Hematopoietic multipotent progenitor cell treated with erythropoietin and hydrocortisone succinate and interleukin-3 and kit ligand, for 4 days (in vitro differentiated cells): ENCODE data around the gene LRTM2.

Experiments used
- DNase-seq: peaks from one replicate; pipeline ENCODE4 v3.0.0-alpha.2; 2015

LRTM2 gene

DNA sequence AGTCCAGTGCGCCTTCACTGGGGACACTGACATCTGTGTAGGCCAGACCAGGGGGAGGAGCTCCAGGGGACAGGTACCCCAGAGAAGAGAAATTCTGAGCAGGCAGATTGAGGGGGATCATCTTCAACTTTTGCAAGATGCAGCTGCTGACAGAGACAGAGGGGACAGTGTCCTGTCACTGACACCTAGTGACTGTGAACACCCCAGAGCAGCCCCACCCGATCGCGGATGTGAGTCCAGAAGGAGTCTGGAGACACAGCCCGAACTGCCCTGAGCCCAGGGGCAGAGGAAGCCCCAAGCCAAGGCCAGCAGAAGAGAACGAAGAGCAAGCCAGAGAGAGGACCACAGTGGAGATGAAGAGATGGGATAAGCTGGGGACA, 21.7 kb upstream of the LRTM2 start:
- no peak for DNase-seq

DNA sequence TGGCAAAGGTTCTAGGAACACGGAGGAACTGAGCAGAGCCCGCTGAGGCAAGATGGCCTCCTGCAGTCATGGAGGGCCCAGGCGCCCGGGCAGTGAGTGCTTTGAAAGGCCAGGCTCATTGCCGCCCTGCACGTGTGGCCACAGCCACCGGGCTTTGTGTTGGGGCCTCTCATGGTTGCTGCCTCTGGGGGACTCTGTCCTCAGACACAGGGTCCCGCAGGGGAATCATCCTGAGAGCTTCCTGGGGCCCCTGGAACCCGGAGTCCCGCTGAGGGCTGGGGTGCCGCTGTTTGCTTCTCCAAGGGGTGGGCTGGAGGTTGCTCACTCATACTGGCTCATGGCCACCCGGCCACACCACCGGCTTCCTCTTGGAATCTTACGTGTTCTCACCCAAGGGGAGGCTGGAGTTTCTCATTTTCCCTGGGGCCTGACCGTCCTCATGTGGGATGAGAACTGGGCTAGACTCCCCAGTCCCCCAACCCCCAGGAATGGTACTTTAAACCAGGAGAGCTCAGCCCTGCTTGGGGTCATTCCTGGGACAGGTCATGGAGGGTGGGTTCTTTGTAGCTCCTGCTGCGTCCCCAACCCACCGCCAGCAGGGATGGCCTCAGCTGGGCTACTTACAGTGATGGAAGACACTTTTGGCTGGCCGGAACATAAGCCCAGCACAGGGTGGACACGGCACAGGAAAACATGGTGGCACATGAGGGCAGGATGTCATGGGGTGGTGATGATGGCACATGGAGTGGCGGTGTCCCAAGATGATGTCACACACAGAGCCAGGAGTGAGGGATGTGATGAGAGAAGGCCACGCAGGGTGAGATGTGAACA, 21.1 kb upstream of the LRTM2 start:
- DNase-seq, result no peak

DNA sequence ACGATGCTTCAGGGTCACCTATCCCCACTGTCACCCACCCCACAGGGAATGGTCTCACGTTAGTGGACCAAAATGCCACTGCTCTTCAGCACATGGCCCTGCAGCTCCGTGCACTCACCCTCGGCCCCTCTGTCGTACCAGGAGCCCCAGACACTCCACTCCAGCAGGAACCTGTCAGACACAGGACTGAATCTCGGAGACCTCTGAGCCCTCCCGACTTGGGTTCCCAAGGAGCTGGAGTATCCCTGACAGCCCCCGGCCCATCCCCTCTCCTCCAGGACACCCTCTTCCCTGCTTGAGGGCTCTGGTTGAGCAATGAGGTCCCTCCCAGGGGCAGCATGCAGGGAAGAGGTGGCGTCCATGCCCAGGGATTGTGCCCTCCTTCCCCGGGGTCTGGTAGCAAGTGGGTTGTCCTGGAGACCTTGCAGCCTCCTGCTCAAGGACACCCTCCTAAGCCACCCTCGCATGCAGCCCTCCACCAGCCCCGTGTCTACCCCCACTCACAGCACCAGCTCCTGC, 20.4 kb upstream of the LRTM2 start:
- DNase-seq, result no peak

DNA sequence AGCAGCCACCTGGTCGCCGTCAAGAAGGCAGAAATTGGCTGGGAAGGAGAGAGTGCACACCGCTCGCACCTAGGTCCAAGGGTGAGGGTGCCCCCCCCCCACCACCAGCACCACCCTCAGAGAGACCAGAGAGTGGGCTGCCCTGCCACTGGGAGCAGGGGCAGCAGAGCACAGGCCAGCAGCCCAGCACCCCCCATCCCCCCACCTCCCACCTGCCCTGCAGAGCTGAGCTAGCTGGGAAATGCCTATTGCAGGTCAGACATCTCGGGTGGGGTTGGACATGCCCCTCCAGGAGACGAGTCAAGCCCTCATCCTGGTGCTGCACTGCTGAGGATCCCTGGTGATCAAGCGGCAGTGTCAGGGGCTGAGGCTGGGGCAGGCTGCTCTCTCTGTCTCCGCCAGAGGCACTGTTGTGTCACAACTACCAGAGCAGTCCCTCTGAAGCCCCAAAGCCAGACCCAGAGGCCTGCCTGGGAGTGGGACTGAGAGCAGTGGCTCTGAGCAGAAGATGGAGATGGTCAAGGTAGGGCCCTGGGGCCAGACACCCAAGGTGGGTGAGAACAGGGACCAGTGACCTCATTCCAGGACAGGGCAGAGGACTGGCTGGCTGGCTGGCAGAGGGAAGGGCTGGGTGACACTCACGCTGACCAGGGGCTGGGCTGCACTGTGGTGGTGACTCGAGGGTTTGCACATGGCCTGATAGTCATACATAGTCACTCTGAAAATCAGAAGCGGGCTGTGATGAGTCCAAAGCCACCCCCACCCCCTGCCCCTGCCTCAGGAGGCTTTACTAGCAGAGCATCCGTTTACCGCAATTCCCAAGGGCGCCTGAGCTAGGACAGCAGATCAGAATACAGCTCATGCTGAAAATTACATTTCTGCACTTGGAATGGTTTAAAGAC, 19.7 kb upstream of the LRTM2 start:
- peak; percentile 33 for DNase-seq

DNA sequence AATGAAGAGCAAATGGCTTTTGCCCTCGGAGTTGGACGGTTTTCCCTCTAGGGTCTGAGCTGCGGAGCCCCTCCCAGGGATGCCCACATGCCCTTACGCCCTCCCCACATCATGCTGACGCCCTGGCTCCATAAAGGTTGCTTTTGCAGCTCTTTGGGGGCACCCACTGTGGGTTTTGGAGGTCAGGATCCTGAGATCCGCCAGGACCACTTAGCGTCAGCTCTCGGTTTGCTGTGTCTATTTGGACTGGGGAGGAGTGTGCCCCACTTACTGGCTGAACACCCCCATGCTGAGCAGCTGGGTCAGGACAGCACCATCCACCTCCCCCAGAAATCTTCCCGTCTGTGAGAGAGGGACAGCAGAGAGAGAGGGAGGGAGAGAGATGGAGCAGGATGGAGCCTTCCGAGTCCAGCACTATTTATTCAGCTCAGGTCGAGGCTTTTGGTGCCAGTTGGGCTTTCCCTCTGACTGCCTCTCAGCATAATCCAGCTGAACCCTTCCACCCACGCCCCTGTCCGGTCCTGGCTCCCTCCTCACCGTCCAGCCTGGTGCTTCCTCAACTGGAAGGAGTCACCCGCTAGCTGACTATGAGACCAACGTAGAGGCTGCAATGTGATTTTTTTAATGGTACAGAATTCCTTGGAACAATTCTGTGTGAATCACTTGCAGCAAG, 18.9 kb upstream of the LRTM2 start:
- DNase-seq, result no peak

DNA sequence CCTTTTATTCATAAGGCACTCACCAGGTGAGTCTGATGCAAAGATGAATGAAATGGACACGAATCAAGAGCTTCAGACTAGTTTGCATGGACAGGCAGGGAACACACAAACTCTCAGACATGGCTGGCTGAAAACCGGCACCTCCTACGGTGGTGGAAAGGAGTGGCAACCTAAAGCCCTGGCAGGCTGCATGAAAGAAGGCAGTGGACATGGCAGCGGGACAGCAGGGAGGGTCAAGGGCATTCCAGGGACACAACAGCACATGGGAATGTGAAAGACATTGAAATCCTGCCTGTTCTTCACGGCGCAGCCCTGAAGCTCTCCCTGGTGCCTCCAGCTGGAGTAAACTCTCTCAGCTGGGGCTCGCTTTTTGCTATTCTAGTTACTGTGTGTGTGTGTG, 16.6 kb upstream of the LRTM2 start:
- no peak for DNase-seq

DNA sequence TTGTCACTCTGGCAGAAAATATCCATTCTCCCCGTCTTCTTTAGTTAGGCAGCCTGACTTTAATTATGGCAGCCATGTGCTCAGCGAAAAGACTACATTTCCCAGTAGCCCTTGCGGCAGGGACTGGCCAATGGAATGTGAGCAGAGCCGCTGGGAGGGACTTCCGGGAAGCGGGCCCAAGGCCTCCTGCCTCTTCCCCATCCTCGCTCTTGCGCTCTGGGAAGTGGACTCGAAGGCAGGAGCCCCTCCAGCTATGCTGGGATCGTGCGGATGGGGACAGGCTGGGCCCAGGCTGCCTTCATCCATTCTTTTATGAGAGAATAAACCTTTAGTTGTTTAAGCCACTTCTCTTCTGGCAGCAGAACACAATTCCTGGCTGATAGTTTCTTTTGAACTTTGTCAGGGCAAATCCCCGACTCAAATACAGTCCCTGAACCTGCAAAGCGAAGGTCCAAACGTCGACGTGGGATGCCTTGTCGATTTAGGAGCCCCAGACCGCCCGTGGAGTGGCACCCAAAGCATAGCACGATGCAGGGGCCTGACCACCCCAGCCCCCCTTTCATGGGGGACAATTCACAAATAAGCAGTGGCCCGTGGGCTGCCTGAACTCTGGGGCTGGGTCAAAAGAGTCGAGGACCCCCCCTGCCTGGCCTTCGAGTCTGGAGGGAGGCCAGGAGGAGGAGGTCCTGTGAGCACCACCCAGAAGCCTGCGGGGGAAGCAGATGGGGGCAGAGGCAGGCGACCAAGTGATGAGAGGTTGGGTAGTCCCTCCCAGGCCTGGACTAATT, 15.6 kb upstream of the LRTM2 start:
- peak; percentile 96 for DNase-seq

DNA sequence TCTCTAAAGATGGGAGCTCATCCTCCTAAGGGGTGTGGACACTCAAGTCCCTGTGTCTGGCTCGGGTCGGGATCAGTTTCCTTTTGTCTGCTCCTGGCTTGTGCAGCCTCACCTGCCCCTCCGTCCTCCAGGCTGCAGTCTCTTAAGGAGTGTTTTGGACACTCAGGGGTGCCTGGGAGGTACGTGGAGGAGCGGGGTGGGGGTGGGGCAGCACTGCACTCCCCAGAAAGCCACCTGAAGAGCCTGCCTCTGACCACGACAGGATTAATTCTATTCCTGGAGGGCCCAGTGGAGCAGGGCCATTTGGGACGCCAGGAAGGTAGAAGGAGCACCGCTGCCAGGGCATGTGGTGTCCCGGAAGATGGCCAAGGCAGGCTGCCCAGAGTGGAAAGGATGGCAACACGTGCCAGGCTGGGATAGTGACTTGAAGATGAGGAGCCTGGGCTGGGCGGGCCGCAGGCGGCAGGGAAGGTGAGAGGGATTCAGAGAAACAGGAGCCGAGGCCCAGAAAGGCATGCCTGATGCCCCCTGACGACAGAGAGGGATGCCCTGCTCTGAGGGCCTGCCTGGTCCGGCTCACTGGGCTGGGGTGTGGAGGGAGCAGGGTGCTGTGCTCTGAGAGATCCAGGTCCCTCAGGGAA, 14.8 kb upstream of the LRTM2 start:
- no peak for DNase-seq

DNA sequence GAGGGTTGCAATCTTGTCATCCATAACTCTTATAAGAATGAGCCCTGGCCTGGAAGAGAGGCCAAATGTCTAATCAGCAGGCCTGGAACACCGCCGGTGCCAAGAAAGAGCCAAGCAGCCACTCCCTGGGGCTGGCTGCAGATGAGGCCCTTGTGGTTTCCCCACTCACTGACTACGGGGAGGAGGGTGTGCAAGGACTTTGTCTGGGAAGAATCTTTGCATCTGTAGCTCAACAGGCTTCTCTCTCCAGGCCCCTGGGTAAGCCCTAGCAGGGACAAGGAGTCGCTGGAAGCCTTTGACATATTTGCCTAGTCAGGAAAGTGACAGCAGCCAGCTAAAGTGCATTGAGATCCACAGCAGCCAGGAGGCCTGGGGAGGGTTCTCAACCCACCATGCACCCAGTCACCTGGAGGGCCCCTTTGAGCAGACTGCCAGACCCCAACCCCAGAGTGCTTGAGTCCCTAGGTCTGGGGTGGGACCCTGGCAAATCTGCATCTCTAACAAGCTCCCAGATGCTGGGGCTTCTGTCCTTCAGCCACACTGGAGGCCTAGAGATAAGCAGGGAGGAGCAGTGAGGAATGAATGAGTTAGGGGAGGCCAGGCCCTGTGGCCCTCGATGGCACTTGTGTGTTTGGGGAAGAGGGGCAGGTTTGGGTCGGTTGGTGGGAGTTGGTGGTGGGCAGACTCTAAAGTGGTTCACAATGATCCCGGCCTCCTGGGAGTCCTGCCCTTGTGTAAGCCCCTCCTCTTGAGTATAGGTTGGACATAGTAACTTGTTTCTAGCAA, 13.9 kb upstream of the LRTM2 start:
- DNase-seq, result peak; percentile 86

DNA sequence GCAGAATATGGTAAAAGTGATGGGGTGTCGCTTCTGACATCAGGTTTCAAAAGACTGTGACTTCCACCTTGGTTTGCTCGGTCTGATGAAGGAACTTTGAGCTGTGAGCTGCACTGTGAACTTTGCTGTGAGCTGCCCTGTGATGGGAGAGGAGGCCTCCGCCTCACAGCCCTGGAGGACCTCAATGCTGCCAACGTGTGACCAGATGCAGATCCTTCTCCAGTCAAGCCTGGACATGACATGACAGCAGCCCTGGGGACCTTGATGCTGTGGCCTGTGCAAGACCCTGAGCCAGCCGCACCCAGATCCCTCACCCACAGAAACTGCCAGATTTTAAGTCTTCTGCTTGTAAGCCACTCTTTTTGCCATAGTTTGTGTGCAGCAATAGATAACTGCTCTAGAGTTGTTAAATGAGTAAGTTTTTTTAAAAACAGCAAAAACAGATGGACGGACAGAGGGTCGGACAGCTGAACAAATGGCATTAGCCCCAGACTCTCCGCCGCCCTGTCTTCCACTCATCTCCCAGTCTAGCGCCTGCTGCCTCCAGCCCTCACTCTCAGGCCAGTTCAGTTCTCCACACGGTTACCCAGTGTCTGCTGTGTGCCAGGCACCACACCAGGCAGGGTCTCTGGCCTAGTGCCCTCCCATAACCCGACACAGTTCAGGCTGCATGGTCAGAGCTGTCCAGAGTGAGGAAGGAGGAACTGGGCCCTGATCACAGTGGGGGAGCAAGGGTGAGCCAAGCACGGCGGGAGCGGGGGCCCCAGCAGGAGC, 13.1 kb upstream of the LRTM2 start:
- no peak for DNase-seq

DNA sequence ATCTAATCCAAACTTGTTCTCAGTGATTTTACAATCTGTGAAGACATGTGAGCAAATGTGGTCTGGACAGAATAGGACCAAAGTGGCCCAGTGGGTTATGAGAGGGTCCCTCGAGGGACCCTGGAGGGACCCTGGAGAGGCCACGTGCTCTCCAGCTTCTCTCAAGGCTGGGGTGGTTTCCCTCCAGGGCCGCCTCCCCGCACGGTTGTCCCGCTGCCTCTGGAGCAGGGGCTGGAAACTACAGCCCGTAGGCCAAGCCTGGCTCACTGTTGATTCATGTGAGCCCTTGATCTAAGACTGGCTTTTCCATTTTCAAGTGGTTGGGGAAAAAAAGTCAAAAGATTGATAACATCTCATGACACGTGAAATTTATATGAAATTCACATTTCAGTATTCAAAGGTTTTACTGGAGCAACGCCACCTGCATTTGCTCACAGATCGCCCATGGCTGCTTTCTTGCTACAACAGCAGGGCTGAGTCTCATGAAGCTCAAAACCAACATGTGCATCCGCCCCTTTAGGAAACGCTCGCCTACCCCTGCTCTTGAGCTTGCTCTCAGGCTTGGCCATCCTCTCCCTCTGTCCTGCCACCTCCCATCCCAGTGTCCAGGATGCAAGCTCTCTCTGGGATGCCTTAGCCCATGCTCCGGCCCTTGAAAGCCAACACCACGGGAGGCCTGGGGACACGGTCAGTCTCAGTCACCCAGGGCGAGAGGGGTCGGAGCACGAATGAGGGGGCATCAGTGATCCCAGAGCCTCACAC, 12.1 kb upstream of the LRTM2 start:
- no peak for DNase-seq

DNA sequence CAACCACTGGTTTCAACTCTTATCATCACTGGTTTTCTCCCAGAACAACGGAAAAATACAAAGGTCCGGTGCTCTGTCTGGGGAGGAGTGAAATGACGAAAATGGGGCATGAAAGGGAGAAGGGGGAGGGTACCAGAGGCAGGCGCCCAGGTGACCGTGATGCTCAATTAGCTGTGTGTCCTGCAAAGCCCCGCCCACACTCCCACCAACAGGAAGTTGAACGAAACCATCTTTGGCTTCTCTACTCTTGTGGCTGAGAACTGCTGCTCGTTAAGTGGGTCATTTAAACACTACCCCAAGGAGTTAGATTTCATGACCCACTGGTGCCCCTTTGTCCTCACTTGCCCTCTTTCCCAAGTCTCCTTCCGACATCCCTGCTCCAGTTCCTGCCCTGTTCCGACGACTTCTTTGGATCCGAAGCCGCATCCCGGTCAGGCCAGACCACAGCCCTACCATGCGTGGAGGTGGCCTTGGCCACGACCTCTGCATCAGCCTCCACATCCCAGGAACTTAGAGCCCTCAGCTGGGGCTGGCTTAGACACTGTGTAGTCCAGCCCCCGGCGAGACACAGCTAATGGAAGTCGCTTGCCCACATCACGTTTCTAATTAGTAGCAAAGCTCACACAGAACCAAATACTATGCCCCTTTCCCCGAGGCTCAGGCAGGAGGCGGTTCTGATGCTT, 11.4 kb upstream of the LRTM2 start:
- no peak for DNase-seq

DNA sequence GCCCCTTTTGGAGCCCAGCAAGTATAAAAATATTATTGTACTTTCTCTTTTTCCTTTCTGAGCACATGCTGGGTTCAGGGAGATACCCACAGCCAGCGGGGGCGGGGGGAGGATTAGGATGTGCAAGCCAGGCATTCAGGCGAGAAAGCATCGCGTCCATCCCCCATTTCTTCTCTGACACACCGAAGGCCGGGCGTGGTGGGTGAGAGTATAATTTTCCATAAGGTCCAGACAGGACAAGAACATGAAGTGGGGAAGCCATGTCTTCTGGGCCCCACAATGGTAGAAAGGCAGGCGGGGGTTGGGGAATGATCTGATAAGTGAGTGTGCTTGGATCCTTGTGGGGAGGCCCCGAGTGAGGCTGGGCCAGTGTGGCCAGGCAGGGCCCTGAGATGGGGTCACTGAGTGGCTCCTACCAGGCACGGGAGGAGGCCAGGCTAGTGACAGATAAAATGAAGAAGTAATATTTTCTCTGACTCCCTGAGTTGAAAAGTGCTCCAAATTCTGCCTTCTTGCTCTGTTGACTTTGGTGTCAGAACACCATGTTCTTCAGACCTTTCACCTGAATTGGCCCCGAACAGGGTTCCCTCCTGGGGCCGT, 10.7 kb upstream of the LRTM2 start:
- DNase-seq, result peak; percentile 43

DNA sequence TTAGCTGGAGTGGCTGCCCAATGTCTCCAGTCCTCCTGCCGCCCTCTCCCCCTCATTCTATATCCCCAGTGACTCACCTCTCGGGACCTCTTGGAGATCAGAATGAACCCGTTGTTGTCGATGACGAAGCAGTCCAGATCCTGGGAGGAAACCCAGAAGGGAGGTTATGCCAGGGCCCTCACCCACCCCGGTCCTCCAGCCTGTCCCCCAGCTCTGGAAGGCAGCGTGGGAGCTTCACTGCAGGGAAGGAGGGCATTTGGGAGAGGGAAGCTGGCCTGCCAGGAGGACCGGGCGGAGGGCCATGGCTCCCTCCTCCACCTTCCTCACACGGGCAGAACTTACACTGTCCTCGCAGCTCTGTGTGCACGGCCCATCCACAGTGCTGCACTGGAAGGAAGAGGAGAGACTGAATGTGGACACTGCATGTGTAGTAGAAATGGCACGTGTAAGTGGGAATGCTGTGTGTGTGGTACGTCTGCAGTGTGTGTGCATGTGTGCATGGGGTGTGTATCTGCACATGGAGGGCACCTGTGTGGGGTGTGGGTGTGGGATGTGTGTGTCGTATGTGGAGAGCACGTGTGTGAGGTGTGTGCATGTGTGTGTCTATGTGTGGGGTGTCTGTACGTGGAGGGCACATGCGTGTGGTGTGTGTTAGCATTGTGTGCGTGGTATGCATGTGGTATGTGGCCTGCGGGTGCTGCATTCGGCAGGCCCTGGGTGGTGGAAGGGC, 10.0 kb upstream of the LRTM2 start:
- no peak for DNase-seq

DNA sequence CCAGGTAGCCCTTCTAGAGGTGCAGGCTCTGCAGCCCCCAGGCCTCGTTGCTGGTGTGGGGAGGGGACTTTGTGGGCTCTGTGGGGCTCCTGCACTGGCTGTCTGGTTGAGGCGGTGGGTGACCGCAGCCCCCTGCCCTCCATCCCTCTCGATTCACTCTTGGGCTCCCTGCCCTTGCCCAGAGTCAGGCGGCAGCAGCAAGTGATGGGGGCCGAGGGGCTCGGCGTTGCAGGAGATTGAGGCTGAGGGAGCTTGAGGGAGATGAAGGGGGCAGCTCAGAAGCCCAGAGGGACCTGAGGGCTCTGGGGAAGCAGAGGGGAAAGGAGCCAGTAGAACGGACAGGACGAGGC, 9.5 kb upstream of the LRTM2 start:
- DNase-seq, result no peak

DNA sequence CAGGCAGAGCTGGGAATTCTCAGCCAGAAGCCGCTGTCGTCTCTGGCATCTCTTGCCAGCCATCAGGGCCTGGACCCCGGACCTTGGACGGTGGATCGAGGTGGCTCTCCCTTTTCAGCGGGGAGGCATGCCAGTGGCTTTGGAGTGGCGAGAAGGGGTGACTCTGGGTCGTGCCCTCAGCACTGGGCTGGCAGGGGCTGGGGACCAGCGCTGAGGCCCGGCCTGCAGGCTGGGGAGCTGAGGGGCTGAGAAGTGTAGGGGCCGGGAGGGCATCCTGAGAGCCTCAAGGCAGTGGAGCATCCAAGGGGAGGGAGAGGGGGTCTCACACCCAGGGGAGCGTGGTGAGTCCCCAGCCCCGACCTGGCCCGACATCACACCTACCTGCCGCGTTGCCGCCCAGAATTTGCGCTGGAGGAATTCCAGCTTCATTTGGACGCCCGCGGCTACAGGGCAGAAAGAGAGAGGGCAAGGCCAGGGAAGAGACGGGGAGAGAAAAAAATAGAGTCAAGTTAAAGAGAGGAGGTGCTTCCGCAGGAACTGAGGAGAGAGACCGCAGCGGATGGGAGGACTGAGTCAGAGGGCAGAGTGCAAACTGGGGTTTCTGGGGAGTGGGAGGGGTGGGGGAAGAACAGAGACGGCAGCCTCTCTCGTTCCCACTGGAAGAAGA, 9.0 kb upstream of the LRTM2 start:
- DNase-seq, result no peak

DNA sequence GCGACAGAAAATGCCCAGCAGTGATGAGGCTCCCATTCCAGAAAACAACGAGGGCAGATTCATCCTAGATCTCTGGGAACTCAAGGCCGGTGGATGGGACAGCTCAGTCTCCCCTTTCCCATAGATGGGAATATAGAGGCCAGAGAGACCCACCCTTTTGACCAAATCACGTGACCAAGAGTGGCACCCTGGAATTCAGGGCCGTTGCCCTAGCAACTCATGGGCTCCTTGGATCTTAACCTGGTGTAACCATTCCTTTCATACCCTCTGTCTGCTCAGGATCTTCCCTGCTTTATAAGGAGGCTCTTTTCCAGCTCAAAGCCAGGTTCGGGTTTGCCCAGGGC, 8.4 kb upstream of the LRTM2 start:
- DNase-seq, result no peak
